Measurements from ENCODE around the gene MAS1. TPM values are rescaled to one million over a fixed set of nuclear protein-coding genes. Genes with fewer than 3 reads are reported as not detected.
A peak's percentile ranks its signal among the peaks of the same experiment; 100 is the strongest.

MAS1 gene
- total and polyA plus RNA-seq, 9 of the 15 experiments (the other 6 are each of a cell fraction or from before 2014, with no cell fraction given), result not detected

- no peak for TF ChIP-seq ZNF592 (IDR thresholded peaks at IDR 0.05)
Measured at GRCh38 chr6:159908535-159908934, 17.7 kb downstream of the MAS1 start (continued).

GRCh38 chr6:159908979-159909378 lies 18.2 kb downstream of the MAS1 start:
- POLR2A ChIA-PET, result no interaction called here
- H3K9ac ChIP-seq (ENCODE audit: insufficient read depth in 1 of 2, low read depth in 2 of 2, low read length in 2 of 2), result no peak overlapping the region
- H3K27me3 ChIP-seq (ENCODE audit: control insufficient read depth in 2 of 2, insufficient read depth in 2 of 2, low read length in 2 of 2), result peaks cover 66 to 81% of the 10 kb centered on the region in 2 experiments
- no peak overlapping the region for H3K4me2 ChIP-seq (ENCODE audit: insufficient read depth, low read length)
- in situ Hi-C loops (cut with MboI) (no loop called here), intact Hi-C loops (cut with micrococcal nuclease) (no loop called here)
- no peak overlapping the region for H3K27ac ChIP-seq (ENCODE audit: extremely low read depth, low read depth, low read length)
- 0 out of 2 replicates have a peak, but pooled peaks cover 2% of the 10 kb centered on the region for H3K9me3 ChIP-seq (replicated peaks; ENCODE audit: control insufficient read depth, insufficient read depth, low read depth, low read length)
- no peaks in the 10 kb centered on the region for H3K79me2 ChIP-seq (ENCODE audit: control insufficient read depth, insufficient read depth, low read length)
- no peaks in the 10 kb centered on the region for H4K20me1 ChIP-seq (replicated peaks; ENCODE audit: control insufficient read depth, insufficient read depth, low read length)
- H3K4me3 ChIP-seq, result no peak overlapping the region
- ATAC-seq, result no peak
- CTCF ChIA-PET (ENCODE audit: low intra/inter-chr PET ratio), result interaction anchor here (0.6 kb wide), 1 partner anchor 8 kb away, joined by 3 read pairs; no protein-coding TSS in a partner anchor
- WGBS (ENCODE audit: insufficient coverage, low coverage, missing lambda C conversion rate), result 1% methylated on average over 4 of the region's 4 CpGs
- no peaks in the 10 kb centered on the region for H3K9me1 ChIP-seq (ENCODE audit: control insufficient read depth, insufficient read depth, low read length)
- no peaks in the 10 kb centered on the region for H3K36me3 ChIP-seq (ENCODE audit: control insufficient read depth, insufficient read depth, low read length)
- no peak for FAIRE-seq
- no peaks in the 10 kb centered on the region for H3K4me1 ChIP-seq (replicated peaks in 1 of 2; ENCODE audit: control insufficient read depth in 2 of 2, insufficient read depth in 2 of 2, low read length in 2 of 2)
- TF ChIP-seq C11orf30 (IDR thresholded peaks at IDR 0.05; ENCODE audit: low read depth) (no peak), EP400 (IDR thresholded peaks at IDR 0.05) (no peak), FOXM1 (IDR thresholded peaks at IDR 0.05; ENCODE audit: low read depth) (no peak), FOXM1 (CRISPR knock-in tag; IDR thresholded peaks at IDR 0.05; ENCODE audit: low read depth) (no peak), NR2F6 (CRISPR knock-in tag; IDR thresholded peaks at IDR 0.05) (no peak), ZNF224 (CRISPR knock-in tag; IDR thresholded peaks at IDR 0.05) (no peak), CGGBP1 (CRISPR knock-in tag; IDR thresholded peaks at IDR 0.05) (no peak), TFE3 (CRISPR knock-in tag; IDR thresholded peaks at IDR 0.05) (0 out of 2 replicates have a peak, but pooled peaks have one; percentile 5), HCFC1 (IDR thresholded peaks at IDR 0.05; ENCODE audit: low read depth, low read length) (no peak), ADNP (tag; IDR thresholded peaks at IDR 0.05) (no peak)
- no peak overlapping the region for H2AFZ ChIP-seq (ENCODE audit: low read depth, low read length)
- no peak for DNase-seq (ENCODE audit: extremely low read depth in 1 of 4, low spot score in 3 of 4)
- BruUV-seq (replicated peaks), result no TSS peak

Data from K562 (cell line).